Fibroblast of pulmonary artery (primary cell): Measurements from ENCODE around the gene KIAA1958.
A peak's percentile ranks its signal among the peaks of the same experiment; 100 is the strongest.

ENCODE experiments used
- DNase-seq: peaks from one replicate; pipeline ENCODE4 v3.0.0-alpha.2; 2010; ENCODE audit warnings: low read depth
- H3K4me3 ChIP-seq: replicated peaks from 2 replicates; pipeline ENCODE4 v1.5.1; 2011; ENCODE audit warnings: low read depth, mild to moderate bottlenecking, control low read depth, low read length, moderate library complexity
- CTCF ChIP-seq: IDR thresholded peaks from 2 replicates; pipeline ENCODE4 v1.5.1; 2011; ENCODE audit warnings: mild to moderate bottlenecking, control low read depth, low read length, inconsistent platforms; ENCODE audit errors: missing control alignments

KIAA1958 gene

GRCh38 chr9:112624711-112625707 is 138.4 kb downstream of the KIAA1958 start:
- no peak for TF ChIP-seq CTCF
- DNase-seq = no peak

GRCh38 chr9:112629671-112630485 is 143.3 kb downstream of the KIAA1958 start:
- H3K4me3 ChIP-seq = no peak overlapping the region
- no peak for TF ChIP-seq CTCF

More at GRCh38 chr9:112624711-112625707, 138.4 kb downstream of the KIAA1958 start:
- H3K4me3 ChIP-seq = no peak overlapping the region

GRCh38 chr9:112631313-112632070 is 144.9 kb downstream of the KIAA1958 start:
- DNase-seq = peak; percentile 4
- no peak for TF ChIP-seq CTCF
- H3K4me3 ChIP-seq = no peak overlapping the region

More at GRCh38 chr9:112629671-112630485, 143.3 kb downstream of the KIAA1958 start:
- no peak for DNase-seq

- H3K4me3 ChIP-seq = no peak overlapping the region
- DNase-seq = no peak
These were observed 153.7 kb downstream of the KIAA1958 start for GRCh38 chr9:112640311-112640710.

GRCh38 chr9:112642126-112642525 is 155.5 kb downstream of the KIAA1958 start:
- no peak overlapping the region for H3K4me3 ChIP-seq
- DNase-seq = no peak
- TF ChIP-seq CTCF = no peak

More at GRCh38 chr9:112640311-112640710, 153.7 kb downstream of the KIAA1958 start:
- TF ChIP-seq CTCF = no peak

GRCh38 chr9:112647596-112647995 is 161.0 kb downstream of the KIAA1958 start:
- no peak for DNase-seq
- no peak overlapping the region for H3K4me3 ChIP-seq
- TF ChIP-seq CTCF = no peak
